ENCODE data around the gene TOX2.

Gene TOX2

DNA sequence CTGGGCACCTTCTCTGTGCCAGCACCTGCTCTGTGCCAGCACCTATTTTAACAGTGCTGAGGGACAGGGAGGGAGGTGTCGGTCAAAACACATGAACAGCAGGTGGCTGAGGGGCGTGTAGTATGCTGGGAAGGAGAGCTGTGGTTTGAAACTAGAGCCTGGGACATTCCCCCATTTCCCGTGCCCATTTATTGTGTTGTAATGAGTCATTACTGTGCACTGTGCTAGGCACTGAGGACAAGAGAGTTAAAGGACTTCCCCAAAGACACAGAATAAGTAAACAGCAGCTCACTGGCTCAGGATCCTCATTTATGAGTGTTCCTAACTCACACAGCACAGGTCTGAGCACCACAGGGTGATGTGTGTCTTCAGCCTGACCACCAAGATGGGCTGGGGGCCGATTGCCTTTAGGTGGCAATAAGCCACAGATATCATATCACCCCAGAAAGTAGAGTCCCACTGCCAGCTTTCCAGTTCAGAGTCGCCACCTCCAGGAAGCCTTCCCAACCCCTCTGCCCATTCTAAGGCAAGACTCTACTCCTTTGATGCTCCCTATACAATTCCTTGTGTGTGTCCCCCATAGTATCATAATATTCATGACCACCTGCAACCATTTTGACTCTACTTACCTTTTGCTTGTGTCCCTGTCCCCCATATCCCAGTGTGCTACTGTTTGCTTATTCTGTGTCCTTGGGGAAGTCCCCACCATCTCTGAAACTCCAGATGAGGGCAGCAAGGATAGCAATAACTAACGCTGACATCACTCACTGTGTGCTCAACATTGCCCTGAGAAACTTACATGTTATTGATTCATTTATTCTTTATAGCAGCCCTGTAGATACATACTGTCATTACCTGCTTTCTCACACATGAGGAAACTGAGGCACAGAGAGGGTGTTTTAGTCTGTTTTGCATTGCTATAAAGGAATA lies 87.3 kb downstream of the TOX2 start:
- DNase-seq (ENCODE audit: low spot score), result no peak

DNA sequence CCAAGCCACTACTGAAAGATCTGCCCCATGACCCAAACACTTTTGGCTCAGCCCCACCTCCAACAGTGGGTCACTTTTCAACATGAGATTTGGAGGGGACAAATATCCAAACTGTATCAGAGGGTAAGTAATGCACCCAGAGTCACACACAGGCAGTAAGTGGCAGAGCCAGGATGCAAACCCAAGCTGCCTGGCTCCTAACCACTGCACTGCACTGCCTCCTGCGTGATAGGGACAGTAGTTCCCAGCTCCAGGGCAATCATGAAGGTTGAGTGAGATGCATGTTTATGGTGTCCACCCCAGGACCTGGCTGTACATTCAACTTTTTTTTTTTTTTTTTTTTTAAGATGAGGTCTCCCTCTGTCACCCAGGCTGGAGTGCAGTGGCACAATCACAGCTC lies 88.2 kb downstream of the TOX2 start:
- no peak for DNase-seq (ENCODE audit: low spot score)

DNA sequence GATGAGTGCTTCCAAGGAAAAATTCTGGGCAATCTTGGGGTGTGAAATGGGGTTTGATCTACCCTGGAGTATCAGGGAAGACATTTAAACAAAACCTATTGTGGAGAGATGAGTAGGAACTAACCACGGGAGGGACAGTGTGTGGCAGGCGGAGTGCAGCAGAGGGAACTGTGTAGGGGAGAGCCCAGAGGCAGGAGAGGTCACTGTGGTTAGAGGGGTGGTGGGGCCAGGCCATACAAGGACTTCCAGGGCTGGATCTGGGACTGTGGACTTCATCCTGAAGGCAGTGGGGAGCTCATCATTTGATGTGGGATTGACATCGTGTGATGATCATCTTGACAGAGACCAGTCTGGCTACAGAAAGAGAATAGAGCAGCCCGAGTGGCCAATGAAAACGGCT lies 89.0 kb downstream of the TOX2 start:
- no peak for DNase-seq (ENCODE audit: low spot score)

DNA sequence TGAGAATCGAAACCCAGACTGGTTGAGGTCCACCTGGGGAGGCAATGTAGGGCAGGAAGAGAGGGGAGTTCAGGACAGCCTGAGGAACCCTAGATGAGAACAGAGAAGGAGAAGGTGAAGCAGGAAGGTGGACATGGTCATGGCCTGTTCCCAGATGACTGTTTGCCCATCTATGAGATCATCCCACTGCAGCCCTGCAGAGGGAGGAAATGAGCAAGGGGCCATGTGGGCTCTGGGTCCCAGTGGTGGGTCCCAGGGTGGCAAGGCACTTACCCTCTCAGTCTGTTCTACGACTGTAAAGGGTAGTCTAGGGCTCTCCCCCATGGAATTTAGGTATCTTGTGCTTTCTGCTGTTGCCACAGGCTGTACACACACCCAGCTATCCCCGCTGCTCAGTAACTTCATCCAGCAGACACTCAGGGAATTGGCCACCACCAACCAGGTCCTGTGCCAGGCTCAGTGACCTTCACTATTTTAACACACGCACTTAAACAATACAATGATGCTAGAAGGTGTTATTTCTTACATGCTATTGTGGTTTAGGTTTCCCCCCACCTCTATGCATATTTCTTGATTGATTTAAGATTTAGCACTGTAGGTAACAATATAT lies 89.8 kb downstream of the TOX2 start:
- DNase-seq (ENCODE audit: low spot score), result no peak

DNA sequence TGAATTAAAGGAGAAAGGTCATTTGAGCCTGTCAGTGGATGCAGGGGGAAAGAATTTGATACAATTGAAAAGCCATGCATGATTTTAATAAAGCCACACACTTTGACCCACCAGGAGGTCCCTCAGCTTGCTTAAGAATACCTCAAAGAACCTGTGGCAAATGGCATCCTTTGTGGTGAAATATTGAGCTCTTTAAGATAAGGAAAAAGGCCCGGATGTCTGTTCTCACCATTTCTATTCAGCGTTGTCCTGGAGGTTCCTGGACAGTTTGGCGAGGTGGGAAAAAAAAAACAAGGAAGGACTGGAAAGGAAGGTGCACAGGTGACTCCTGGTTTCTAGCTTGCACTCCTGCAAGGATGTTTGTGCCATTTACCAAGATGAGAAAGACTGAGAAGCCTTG lies 91.0 kb downstream of the TOX2 start:
- DNase-seq (ENCODE audit: low spot score), result no peak

DNA sequence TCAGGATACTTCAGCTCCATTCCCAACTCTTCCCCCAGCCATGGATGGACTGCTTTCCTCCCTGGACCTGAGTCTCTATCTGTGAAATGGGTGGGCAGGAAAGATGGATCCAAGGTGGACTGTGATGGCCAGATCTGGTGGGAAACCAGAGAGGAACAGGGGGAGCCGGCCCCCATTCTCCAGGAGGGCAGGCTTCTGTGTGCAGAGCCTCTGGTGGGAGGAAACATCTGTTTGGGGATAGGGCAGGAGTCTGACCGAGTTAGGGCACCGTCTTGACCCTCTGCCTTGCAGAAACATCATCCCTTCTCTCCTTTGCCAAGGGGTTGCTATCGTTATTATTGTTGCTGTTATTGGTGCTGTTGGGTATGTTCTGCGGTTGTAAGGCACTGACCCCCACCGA lies 91.5 kb downstream of the TOX2 start:
- no peak for DNase-seq (ENCODE audit: low spot score)

DNA sequence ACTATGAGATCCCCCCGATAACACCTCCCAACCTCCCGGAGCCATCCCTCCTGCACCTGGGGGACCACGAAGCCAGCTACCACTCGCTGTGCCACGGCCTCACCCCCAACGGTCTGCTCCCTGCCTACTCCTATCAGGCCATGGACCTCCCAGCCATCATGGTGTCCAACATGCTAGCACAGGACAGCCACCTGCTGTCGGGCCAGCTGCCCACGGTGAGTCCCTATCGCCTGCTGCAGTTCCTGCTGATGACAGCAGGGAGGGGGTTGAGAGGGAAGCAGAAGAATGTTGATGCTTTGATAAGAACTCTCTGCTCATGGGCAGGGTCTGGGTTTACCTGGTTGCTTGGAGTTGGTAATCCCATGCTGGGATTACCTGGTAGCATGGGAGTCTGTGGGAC lies 91.9 kb downstream of the TOX2 start:
- no peak for DNase-seq (ENCODE audit: low spot score)

DNA sequence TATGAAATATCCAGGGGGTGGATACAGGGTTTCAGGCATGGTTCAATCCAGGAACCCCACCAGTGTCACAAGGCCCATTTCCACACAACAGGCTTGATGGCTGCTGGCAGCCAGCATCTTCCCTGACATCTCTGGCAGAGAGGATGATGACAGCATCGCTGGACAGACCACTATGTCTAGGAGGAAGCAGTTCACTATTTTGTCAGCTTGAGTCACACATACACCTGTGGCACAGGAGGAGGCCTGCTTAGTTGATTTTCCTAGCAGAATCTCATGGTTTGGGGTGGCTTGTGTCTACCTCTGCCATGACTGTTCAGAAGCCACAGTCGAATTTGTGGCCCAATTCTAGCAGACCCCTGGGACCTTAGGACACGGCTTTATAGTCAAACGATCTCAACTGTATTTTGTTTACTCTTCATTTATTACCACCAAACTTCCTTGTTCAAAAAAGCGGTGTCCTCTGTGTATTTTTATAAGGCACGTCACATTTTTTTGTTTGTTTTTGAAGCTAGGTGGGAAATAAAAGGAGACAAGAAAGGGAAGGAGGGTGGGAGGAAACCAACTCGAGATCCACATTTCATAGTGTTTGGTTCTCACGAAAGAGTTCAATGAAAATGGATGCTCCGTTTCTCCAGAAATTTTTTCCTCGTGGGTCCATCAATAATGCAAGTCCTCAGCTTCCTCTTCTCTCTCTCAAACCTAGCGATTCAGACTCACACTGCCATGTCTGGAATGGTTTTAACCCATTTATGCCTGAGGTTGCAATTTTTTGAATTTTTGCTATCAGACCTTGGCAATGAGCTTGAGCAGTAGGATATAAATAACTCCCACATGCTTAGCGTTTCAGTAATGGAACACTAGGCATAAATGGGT lies 94.4 kb downstream of the TOX2 start:
- no peak for DNase-seq (ENCODE audit: low spot score)

DNA sequence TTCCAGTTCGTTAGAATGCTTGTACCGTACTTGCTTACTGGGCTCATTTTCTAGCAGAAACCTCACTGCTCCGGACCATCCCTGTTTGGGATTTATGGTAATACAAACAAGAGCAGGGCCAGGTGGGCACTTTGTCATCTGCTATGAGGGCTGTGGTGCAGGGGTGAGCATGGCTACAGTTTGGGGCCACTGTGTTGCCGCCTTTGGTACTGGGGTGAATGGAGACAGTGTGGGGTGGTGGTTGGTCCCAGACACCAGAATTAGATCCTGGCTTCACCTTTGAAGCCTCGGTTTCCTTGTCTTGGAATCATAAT lies 95.0 kb downstream of the TOX2 start:
- no peak for DNase-seq (ENCODE audit: low spot score)

DNA sequence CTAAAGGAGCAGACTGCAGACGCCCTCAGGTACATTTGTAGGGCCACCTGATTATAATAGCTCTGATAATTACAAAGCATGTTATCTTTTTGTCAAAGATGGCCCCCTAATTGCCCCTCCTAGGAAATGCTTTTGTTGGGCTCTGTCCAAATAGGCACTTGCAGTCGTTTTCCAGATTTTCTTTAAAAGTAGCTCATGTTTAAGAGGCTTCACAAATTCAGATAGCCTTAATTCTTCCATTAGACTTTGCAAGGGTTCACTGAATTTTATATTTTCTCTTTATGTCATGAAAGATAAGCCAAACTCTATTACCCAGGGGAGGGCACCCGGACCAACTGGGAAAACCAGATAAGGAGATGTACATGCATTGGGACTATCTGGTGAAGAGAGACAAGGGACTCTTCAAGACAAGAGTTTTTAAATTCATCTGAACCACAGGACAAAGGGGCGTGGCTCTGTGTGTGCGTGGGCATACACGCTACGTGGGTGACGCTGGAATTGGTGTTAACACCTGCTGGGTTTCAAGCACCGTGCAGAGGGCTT lies 95.6 kb downstream of the TOX2 start:
- no peak for DNase-seq (ENCODE audit: low spot score)

DNA sequence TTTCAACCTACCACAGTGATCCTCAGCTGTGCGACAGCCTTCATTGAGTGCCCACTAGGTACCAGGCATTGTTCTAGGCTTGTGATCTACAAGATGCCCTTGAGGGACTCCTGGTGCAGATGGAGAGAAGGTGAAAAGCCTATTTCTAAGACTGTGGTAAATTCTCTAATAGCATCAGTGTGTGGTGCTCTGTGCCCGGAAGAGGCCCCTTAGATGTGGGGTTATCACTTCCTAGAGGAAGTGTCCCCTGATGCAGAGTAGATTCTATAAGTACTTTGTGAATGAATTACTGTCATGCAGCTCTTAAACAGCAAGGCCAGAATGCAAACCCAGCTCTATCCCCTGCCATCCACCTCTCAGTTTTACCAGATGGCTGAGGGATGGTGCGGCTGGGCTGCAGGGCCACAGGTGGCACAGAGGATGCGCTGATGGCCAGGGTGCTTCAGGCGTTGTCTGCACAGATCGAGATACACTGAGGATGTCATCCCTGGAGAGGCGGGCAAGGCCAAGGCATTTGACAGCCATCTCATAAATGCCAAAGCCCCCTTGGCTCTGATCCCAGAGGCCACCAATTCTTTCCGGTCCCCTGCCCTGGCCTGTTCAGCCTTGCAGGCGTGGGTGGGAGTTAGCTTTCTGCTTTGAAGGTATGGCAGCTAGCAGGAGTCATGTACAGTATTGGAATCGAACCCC lies 96.7 kb downstream of the TOX2 start:
- DNase-seq (ENCODE audit: low spot score), result peak; percentile 12

DNA sequence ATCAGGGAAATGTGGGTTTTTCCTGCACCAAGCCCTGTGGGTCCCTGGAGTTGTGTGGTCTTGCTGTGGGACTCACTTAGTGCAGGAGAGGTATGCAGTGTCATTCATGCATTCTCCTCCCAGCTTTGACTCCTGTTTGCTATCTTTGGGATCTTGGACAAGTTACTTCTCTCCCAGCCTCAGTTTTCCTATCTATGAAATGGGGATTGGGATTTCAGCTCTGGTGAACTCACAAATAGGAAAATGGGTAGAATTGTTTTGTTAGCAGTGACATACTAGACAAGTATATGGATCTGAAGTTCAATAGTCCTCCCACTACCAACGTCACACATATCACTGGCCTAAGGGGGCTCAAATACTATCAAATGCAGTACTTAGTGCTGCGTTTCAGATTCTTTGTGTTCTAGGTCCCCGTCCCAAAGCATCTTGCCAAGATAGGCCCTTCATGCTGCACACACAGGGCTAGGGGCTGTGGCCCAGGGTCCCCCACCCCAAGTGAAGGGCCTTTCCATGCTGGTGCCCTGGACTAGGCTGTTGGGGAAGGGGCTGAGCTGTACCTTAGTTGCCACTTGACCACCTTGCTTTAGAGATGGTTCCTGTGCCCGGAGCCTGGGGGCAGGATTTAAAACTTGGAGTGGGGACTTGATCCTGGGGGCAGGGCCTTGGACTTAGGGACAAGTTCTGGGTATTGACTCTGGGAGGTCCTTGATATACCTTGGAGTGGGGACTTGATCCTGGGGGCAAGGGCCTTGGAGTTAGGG lies 98.0 kb downstream of the TOX2 start:
- no peak for DNase-seq (ENCODE audit: low spot score)

DNA sequence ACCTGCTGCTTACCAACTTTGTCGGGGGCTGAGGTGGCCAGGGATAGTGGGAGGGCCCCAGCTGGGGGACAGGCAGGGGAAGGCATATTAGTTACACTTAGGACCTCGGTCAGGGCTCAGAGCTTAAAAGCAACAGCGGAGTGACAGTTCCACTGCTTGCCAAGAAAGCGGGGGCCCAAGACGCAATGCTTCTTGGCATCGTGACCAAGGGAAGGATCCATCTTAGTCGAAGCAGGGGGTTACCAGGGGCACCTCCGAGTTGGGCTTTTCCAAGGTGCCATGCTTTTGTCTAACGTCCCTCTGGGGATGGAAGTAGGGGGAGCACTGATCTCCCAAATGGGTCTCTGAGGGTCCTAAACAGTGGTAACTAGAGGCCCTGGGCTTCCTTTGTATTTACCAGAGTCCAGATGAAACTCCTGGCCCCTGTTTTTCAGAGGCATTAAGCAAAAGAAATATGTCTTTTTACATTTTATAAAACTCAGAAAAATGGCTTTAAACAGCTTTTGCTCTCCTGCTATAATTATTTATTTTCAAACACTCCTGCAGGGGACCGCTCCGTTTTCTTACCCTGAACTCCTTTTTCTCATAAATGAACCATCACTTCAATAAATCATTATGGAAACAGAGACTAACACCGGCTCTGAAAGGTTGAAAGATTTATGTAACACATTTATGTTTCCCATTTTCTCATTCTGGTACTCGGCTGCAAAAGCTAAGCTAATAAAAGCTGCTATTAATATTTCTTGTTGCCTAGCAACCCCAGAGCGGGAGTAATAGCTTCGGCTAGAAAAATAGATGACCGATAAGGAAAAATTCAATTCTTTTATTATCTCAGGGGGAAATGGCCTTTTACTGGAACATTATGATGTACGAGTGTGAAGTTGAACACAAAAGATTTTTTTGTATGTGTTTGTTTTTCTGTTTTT lies 100.4 kb downstream of the TOX2 start:
- DNase-seq (ENCODE audit: low spot score), result no peak

DNA sequence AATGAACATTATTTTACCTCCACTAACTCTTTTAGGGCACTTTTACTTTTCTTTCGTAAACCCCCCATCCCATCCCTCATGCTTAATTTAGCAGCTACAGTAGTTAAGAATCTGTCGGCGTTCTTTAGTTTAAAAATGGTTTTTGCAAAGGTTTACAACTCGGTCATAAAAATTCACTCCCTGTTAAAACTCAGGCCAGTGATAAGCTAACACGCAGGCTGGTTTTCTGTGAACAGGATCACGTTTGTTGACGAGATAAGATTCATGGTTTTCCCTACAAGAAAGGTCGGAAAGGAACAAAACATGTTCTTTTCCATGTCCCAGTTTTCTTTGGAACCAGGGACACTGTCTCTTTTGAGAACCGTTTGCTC lies 101.1 kb downstream of the TOX2 start:
- DNase-seq (ENCODE audit: low spot score), result no peak

DNA sequence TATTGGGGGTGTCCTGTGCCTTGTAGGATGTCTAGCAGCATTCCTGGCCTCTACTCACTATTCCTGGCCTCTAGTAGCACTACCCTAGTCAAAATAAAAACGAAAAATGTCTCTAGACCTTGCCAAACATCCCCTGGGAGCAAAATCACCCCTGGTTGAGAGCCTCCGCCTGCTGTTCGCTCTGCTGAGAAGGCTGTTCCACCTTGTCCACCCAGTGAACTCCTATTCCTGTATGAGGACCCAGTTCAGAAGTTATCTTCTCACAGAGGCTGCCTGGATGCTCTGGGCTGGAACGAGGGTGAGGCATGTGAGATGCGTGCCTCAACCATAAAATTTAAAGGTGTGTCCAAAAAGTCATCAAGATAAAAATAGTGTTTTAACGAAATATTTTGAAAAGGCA lies 101.9 kb downstream of the TOX2 start:
- no peak for DNase-seq (ENCODE audit: low spot score)

DNA sequence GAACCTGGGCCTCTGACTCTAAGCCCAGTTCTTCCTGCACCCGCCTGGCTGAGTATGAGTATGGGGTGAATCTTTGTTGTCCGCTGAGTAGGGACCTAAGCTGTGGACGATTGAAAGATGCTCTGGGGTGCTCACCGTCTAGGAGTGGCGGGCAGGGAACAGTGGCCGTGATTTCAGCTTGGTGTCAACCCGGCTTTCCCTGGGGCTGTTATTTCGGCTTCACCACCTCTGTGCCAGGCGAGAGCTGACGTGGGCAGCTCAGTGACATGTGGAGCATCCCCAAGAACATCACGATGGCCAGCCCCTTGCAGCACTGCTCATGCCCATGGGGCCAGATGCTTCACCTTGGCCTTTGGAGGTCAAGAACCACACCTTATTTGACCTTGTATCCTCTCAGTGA lies 102.6 kb downstream of the TOX2 start:
- no peak for DNase-seq (ENCODE audit: low spot score)

DNA sequence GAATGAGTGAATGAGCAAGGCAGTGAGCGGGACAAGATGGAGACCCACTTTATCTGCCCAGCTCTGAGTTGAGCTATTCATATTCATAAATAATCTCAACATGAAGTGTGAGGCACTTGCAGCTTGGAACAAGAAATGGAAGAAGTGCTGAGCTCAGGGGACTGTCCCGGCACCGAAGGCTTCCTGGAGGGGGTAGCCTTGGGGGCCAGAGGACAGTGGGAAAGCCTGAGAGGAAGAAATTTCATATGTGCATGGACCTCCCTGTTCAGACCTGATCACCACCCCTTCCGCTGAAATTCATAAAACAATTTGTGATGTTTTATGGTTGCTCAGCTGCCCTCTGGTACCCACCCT lies 103.2 kb downstream of the TOX2 start:
- DNase-seq (ENCODE audit: low spot score), result no peak

DNA sequence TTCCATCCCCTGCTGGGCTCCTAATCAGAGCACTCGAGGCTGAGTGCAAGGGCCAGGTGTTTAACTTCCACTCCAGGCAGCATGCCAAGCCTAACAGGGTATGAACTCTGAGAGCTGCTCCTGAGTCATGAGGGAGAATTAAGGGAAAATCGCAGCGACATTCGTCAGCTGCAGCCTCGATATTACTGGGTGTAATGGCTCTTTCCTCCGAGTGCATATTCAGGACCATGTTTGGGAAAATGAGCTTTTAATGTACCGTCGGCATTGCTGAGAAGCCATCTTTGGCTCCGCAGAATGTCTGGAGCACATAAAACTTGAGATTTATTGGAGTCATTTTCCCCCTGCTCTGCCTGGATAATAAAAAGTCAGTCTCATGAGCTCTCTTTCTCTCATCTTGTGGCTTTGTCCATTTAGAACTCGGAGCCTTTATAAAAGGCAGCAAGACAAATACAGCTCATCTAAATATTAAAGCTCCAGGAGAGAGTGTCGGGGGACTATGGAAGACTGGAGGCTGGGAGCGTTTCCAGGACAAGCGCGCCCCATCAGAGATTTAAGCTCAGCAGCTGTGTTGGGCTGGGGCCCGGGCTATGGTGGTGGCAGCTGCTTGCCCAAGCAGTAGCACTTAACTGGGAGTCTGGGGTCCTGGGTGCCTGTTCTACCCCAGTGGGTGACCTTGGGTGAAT lies 103.7 kb downstream of the TOX2 start:
- no peak for DNase-seq (ENCODE audit: low spot score)

DNA sequence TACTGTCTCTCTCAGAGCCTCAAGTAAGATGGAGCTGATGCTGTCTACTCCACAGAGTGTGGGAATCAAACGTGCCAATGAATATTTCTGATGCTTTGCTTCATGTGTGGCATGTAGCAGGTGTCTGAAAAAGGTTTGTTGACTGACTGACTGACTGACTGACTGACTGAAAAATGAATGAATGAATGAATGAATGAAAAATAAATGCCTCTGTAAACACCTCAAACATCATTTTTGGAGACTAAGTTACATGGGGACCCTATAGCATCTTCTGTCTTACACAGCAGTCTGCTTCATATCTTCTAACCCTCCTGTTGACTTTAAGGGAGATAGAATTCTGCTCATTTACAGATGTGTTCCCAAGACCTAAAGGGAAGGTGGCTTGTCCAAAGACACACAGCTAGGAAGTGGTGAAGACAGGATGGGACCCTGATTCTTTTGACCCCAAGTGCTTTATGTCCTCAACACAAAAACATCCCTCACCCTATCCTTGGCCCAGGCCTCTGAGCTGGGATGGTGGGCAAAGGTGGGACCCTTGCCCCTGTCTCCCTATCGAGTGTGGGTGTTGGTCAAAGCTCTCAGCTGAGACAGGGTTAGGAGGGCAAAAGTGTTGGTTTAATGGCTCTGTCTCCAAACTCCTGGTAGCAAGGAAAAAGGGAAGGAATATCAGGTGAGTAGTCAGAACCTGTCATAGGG lies 104.4 kb downstream of the TOX2 start:
- DNase-seq (ENCODE audit: low spot score), result no peak
